ENCODE data around the gene MAD1L1.

MAD1L1 gene

DNA sequence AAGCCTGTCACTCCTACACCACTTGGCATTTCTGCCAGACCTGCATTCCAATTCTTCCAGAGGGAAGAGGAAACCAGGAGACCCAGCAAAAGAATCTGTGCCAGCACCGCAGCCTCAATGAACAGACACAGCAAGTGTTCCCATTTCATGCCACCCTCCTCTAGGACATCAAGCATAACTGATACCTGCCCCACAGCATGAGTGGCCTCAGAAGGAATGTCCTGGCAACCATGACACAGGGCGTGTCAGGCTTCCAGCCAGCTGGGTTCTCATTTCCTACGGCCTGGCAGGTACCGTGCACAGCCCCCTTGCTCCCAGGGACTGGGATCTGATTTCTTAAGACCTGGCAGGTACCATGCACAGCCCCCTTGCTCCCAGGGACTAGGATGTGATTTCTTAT, 7.8 kb downstream of the MAD1L1 start:
- no peak for TF ChIP-seq OSR1 (CRISPR knock-in tag; IDR thresholded peaks at IDR 0.05)
- TF ChIP-seq ZNF8 (CRISPR knock-in tag; IDR thresholded peaks at IDR 0.05) = no peak
- no peak for TF ChIP-seq TSHZ2 (CRISPR knock-in tag; IDR thresholded peaks at IDR 0.05)
- no peak for TF ChIP-seq BACH2 (CRISPR knock-in tag; IDR thresholded peaks at IDR 0.05; ENCODE audit: borderline replicate concordance)
- TF ChIP-seq CSDC2 (CRISPR knock-in tag; IDR thresholded peaks at IDR 0.05) = no peak
- TF ChIP-seq GLIS3 (CRISPR knock-in tag; IDR thresholded peaks at IDR 0.05) = no peak
- no peak for TF ChIP-seq ZC3H10 (CRISPR knock-in tag; IDR thresholded peaks at IDR 0.05)
- no peak for TF ChIP-seq ESRRG (CRISPR knock-in tag; IDR thresholded peaks at IDR 0.05)
- TF ChIP-seq SNAI2 (CRISPR knock-in tag; IDR thresholded peaks at IDR 0.05) = no peak
- TF ChIP-seq TCF4 (CRISPR knock-in tag; IDR thresholded peaks at IDR 0.05; ENCODE audit: borderline replicate concordance) = no peak
- no peak for TF ChIP-seq ISL1 (CRISPR knock-in tag; IDR thresholded peaks at IDR 0.05)
- no peak for TF ChIP-seq ZFP3 (CRISPR knock-in tag; IDR thresholded peaks at IDR 0.05)
- TF ChIP-seq PPARA (CRISPR knock-in tag; IDR thresholded peaks at IDR 0.05; ENCODE audit: borderline replicate concordance) = no peak
- no peak for ATAC-seq

DNA sequence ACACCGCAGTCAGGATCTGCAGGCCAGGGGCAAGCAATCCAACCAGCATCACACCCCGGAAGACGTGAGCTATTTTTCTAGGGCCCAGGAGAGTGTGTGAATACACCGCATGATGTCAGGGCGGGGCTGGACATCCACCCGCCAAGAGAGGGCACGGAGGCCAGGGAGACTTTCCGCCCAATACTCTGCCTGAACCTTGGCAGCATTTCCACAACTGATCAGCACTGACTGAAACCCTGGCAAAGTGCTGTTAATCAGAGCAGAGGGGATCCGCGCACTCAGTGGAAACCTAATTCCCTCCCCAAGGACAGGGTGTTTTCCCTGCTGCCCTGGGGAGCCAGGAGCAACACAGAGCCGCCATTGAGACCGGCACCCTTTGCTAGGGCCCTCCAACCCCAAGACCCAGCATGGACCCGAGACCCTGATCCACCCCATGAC, 8.2 kb downstream of the MAD1L1 start:
- no peak for ATAC-seq
- TF ChIP-seq ZNF70 (CRISPR knock-in tag; IDR thresholded peaks at IDR 0.05) (no peak), TOX (CRISPR knock-in tag; IDR thresholded peaks at IDR 0.05; ENCODE audit: borderline replicate concordance) (no peak), BACH2 (CRISPR knock-in tag; IDR thresholded peaks at IDR 0.05; ENCODE audit: borderline replicate concordance) (no peak), OSR1 (CRISPR knock-in tag; IDR thresholded peaks at IDR 0.05) (no peak), PPARA (CRISPR knock-in tag; IDR thresholded peaks at IDR 0.05; ENCODE audit: borderline replicate concordance) (no peak), ESRRG (CRISPR knock-in tag; IDR thresholded peaks at IDR 0.05) (no peak), GLIS3 (CRISPR knock-in tag; IDR thresholded peaks at IDR 0.05) (no peak), ZC3H10 (CRISPR knock-in tag; IDR thresholded peaks at IDR 0.05) (no peak)
- TF ChIP-seq, protein P1, sequence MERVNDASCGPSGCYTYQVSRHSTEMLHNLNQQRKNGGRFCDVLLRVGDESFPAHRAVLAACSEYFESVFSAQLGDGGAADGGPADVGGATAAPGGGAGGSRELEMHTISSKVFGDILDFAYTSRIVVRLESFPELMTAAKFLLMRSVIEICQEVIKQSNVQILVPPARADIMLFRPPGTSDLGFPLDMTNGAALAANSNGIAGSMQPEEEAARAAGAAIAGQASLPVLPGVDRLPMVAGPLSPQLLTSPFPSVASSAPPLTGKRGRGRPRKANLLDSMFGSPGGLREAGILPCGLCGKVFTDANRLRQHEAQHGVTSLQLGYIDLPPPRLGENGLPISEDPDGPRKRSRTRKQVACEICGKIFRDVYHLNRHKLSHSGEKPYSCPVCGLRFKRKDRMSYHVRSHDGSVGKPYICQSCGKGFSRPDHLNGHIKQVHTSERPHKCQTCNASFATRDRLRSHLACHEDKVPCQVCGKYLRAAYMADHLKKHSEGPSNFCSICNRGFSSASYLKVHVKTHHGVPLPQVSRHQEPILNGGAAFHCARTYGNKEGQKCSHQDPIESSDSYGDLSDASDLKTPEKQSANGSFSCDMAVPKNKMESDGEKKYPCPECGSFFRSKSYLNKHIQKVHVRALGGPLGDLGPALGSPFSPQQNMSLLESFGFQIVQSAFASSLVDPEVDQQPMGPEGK (CRISPR knock-in tag; IDR thresholded peaks at IDR 0.05; ENCODE audit: borderline replicate concordance) = no peak

- TF ChIP-seq, protein P2, sequence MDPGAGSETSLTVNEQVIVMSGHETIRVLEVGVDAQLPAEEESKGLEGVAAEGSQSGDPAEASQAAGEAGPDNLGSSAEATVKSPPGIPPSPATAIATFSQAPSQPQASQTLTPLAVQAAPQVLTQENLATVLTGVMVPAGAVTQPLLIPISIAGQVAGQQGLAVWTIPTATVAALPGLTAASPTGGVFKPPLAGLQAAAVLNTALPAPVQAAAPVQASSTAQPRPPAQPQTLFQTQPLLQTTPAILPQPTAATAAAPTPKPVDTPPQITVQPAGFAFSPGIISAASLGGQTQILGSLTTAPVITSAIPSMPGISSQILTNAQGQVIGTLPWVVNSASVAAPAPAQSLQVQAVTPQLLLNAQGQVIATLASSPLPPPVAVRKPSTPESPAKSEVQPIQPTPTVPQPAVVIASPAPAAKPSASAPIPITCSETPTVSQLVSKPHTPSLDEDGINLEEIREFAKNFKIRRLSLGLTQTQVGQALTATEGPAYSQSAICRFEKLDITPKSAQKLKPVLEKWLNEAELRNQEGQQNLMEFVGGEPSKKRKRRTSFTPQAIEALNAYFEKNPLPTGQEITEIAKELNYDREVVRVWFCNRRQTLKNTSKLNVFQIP (CRISPR knock-in tag; IDR thresholded peaks at IDR 0.05; ENCODE audit: borderline replicate concordance, low read depth) = no peak
Observed at GRCh38 chr7:2223321-2223720, 9.4 kb downstream of the MAD1L1 start.

GRCh38 chr7:2222516-2222915, 10.2 kb downstream of the MAD1L1 start:
- TF ChIP-seq CSRNP3 (CRISPR knock-in tag; IDR thresholded peaks at IDR 0.05) = no peak
- no peak for TF ChIP-seq ISL1 (CRISPR knock-in tag; IDR thresholded peaks at IDR 0.05)
- no peak for TF ChIP-seq ZNF8 (CRISPR knock-in tag; IDR thresholded peaks at IDR 0.05)
- no peak for TF ChIP-seq SNAI2 (CRISPR knock-in tag; IDR thresholded peaks at IDR 0.05)
- TF ChIP-seq PPARA (CRISPR knock-in tag; IDR thresholded peaks at IDR 0.05; ENCODE audit: borderline replicate concordance) = no peak
- no peak for ATAC-seq

More at GRCh38 chr7:2223321-2223720, 9.4 kb downstream of the MAD1L1 start:
- ATAC-seq = no peak

DNA sequence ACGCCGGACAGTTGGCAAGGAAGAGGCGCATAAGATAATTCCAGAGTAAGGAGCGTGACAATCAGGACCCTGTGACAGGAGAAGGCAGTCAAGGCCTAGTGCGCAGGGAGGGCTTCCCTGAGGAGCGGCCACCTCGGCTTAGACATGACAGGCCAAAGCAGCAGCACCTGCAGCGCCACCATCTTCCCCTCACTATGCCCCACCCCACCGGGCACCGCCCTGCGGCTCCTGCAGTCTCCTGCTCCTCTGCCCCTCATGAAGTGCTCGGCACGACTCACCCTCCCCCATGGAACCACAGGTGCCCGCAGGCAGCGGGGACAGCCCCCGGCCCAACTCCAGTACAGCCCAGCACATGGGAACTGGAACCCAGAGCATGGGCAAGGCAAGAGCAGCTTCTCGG, 11.8 kb downstream of the MAD1L1 start:
- ATAC-seq = no peak
- TF ChIP-seq SNAI2 (CRISPR knock-in tag; IDR thresholded peaks at IDR 0.05) (no peak), ZNF70 (CRISPR knock-in tag; IDR thresholded peaks at IDR 0.05) (no peak), ISL1 (CRISPR knock-in tag; IDR thresholded peaks at IDR 0.05) (no peak), TSHZ2 (CRISPR knock-in tag; IDR thresholded peaks at IDR 0.05) (no peak), ARNTL (CRISPR knock-in tag; IDR thresholded peaks at IDR 0.05; ENCODE audit: borderline replicate concordance, low read depth) (no peak), CSRNP3 (CRISPR knock-in tag; IDR thresholded peaks at IDR 0.05) (no peak), ESRRG (CRISPR knock-in tag; IDR thresholded peaks at IDR 0.05) (no peak), BACH2 (CRISPR knock-in tag; IDR thresholded peaks at IDR 0.05; ENCODE audit: borderline replicate concordance) (no peak), TOX (CRISPR knock-in tag; IDR thresholded peaks at IDR 0.05; ENCODE audit: borderline replicate concordance) (no peak)

All from SK-N-SH treated with all-trans-retinoic acid at 6 μM for 48 hours (cell line).